ENCODE results near the gene INO80D. TPM values are rescaled to one million over a fixed set of nuclear protein-coding genes. Genes with fewer than 3 reads are reported as not detected.

The INO80D gene
- total RNA-seq, 3 donors from 2014 or later (not counting 1 experiment from before 2014, with no cell fraction given) = 59.6 to 64.7 (median 63.9) TPM

- Mint-ChIP-seq H3K4me1 (peaks cover 8 to 12% of the 10 kb centered on the region in 2 donors), H3K36me3 (peaks cover 18% of the 10 kb centered on the region), H3K27ac (no peak overlapping the region), H3K9me3 (no peaks in the 10 kb centered on the region), H3K27me3 (ENCODE audit: low read depth in 2 of 2) (no peaks in the 10 kb centered on the region), H3K4me3 (no peak overlapping the region)
- WGBS (ENCODE audit: insufficient coverage) = 88% methylated on average over 1 of the region's 1 CpG
- DNase-seq = no peak
- Histone ChIP-seq H3K36me3 (ENCODE audit: control insufficient read depth, insufficient read depth, low read length) (peaks cover 52% of the 10 kb centered on the region), H3K4me3 (ENCODE audit: low read length) (no peak overlapping the region), H3K27ac (ENCODE audit: low read length) (no peak overlapping the region), H3K9me3 (ENCODE audit: control insufficient read depth, insufficient read depth, low read length) (no peaks in the 10 kb centered on the region), H3K4me1 (ENCODE audit: control insufficient read depth, insufficient read depth, low read length) (no peaks in the 10 kb centered on the region), H3K27me3 (ENCODE audit: control insufficient read depth, insufficient read depth, low read length) (no peaks in the 10 kb centered on the region)
- no peak for TF ChIP-seq CTCF (IDR thresholded peaks at IDR 0.05)
- intact Hi-C loops (cut with micrococcal nuclease) = no loop called here
- no peak for ATAC-seq
Observed at GRCh38 chr2:206002440-206002839, 83.5 kb downstream of the INO80D start.

- H3K4me1 Mint-ChIP-seq = peaks cover 8 to 12% of the 10 kb centered on the region in 2 donors
- H3K27me3 ChIP-seq (ENCODE audit: control insufficient read depth, insufficient read depth, low read length) = no peaks in the 10 kb centered on the region
- no peaks in the 10 kb centered on the region for H3K27me3 Mint-ChIP-seq (ENCODE audit: low read depth in 2 of 2)
- H3K36me3 Mint-ChIP-seq = peaks cover 18% of the 10 kb centered on the region
- DNase-seq (no peak), ATAC-seq (no peak)
- H3K4me3 ChIP-seq (ENCODE audit: low read length) = no peak overlapping the region
- no peak overlapping the region for H3K4me3 Mint-ChIP-seq
- H3K27ac Mint-ChIP-seq = no peak overlapping the region
- TF ChIP-seq CTCF (IDR thresholded peaks at IDR 0.05) = no peak
- WGBS (ENCODE audit: insufficient coverage) = 69% methylated on average over 3 of the region's 5 CpGs
- intact Hi-C loops (cut with micrococcal nuclease) = no loop called here
- H3K9me3 Mint-ChIP-seq = no peaks in the 10 kb centered on the region
- peaks cover 48% of the 10 kb centered on the region for H3K36me3 ChIP-seq (ENCODE audit: control insufficient read depth, insufficient read depth, low read length)
- no peaks in the 10 kb centered on the region for H3K9me3 ChIP-seq (ENCODE audit: control insufficient read depth, insufficient read depth, low read length)
- no peak overlapping the region for H3K27ac ChIP-seq (ENCODE audit: low read length)
- no peaks in the 10 kb centered on the region for H3K4me1 ChIP-seq (ENCODE audit: control insufficient read depth, insufficient read depth, low read length)
Observed at GRCh38 chr2:206001912-206002311, 84.1 kb downstream of the INO80D start.

- Histone ChIP-seq H3K27ac (ENCODE audit: low read length) (no peak overlapping the region), H3K36me3 (ENCODE audit: control insufficient read depth, insufficient read depth, low read length) (peaks cover 42% of the 10 kb centered on the region), H3K4me1 (ENCODE audit: control insufficient read depth, insufficient read depth, low read length) (no peaks in the 10 kb centered on the region), H3K4me3 (ENCODE audit: low read length) (no peak overlapping the region), H3K27me3 (ENCODE audit: control insufficient read depth, insufficient read depth, low read length) (no peaks in the 10 kb centered on the region), H3K9me3 (ENCODE audit: control insufficient read depth, insufficient read depth, low read length) (no peaks in the 10 kb centered on the region)
- Mint-ChIP-seq H3K27ac (no peak overlapping the region), H3K36me3 (peaks cover 18% of the 10 kb centered on the region), H3K9me3 (no peaks in the 10 kb centered on the region), H3K27me3 (ENCODE audit: low read depth in 2 of 2) (no peaks in the 10 kb centered on the region), H3K4me1 (peaks cover 17 to 20% of the 10 kb centered on the region in 2 donors), H3K4me3 (no peak overlapping the region)
- ATAC-seq = no peak
- TF ChIP-seq CTCF (IDR thresholded peaks at IDR 0.05) = no peak
- intact Hi-C loops (cut with micrococcal nuclease) = no loop called here
- DNase-seq = no peak
- WGBS (ENCODE audit: insufficient coverage) = no CpG with 5 or more reads among the region's 1 CpG
Observed at GRCh38 chr2:206000776-206001175, 85.2 kb downstream of the INO80D start.

- Histone ChIP-seq H3K4me1 (ENCODE audit: control insufficient read depth, insufficient read depth, low read length) (no peaks in the 10 kb centered on the region), H3K36me3 (ENCODE audit: control insufficient read depth, insufficient read depth, low read length) (peaks cover 23% of the 10 kb centered on the region), H3K9me3 (ENCODE audit: control insufficient read depth, insufficient read depth, low read length) (no peaks in the 10 kb centered on the region), H3K27me3 (ENCODE audit: control insufficient read depth, insufficient read depth, low read length) (no peaks in the 10 kb centered on the region), H3K4me3 (ENCODE audit: low read length) (no peak overlapping the region), H3K27ac (ENCODE audit: low read length) (no peak overlapping the region)
- 88% methylated on average over 2 of the region's 2 CpGs for WGBS (ENCODE audit: insufficient coverage)
- H3K27me3 Mint-ChIP-seq (ENCODE audit: low read depth in 2 of 2) = no peaks in the 10 kb centered on the region
- DNase-seq = no peak
- no peaks in the 10 kb centered on the region for H3K9me3 Mint-ChIP-seq
- no peak overlapping the region for H3K27ac Mint-ChIP-seq
- no peak for ATAC-seq
- no peak for TF ChIP-seq CTCF (IDR thresholded peaks at IDR 0.05)
- peaks cover 9% of the 10 kb centered on the region for H3K36me3 Mint-ChIP-seq
- no peak overlapping the region for H3K4me3 Mint-ChIP-seq
- intact Hi-C loops (cut with micrococcal nuclease) = no loop called here
- peaks cover 13 to 14% of the 10 kb centered on the region in 2 donors for H3K4me1 Mint-ChIP-seq
Observed at GRCh38 chr2:205998583-205998982, 87.4 kb downstream of the INO80D start.

All from natural killer cell (primary cell).